GM06990 (cell line): ENCODE data around the gene RASL10A.
A peak's percentile ranks its signal among the peaks of the same experiment; 100 is the strongest.

Experiments
- DNase-seq: peaks from one replicate; pipeline ENCODE4 v3.0.0-alpha.2; 2011; ENCODE audit not compliant: insufficient read length; ENCODE audit errors: extremely low read depth
- H3K27me3 ChIP-seq: replicated peaks from 2 replicates; pipeline ENCODE4 v1.6.0; 2011; ENCODE audit warnings: low read length; ENCODE audit not compliant: control insufficient read depth, insufficient read depth
- H3K36me3 ChIP-seq: 2 replicates; pipeline ENCODE4 v1.5.1; 2011; ENCODE audit warnings: low read length; ENCODE audit not compliant: control insufficient read depth, insufficient read depth
- H3K4me3 ChIP-seq: replicated peaks from 2 replicates; pipeline ENCODE4 v1.5.1; 2011; ENCODE audit warnings: low read depth, mild to moderate bottlenecking, control low read depth, low read length
- TF ChIP-seq, protein P1 (sequence below): IDR thresholded peaks from 2 replicates; pipeline ENCODE4 v1.5.1; 2011; ENCODE audit warnings: low read length, control low read depth, mild to moderate bottlenecking, inconsistent platforms; ENCODE audit not compliant: insufficient read depth, poor library complexity, severe bottlenecking

Gene RASL10A

DNA sequence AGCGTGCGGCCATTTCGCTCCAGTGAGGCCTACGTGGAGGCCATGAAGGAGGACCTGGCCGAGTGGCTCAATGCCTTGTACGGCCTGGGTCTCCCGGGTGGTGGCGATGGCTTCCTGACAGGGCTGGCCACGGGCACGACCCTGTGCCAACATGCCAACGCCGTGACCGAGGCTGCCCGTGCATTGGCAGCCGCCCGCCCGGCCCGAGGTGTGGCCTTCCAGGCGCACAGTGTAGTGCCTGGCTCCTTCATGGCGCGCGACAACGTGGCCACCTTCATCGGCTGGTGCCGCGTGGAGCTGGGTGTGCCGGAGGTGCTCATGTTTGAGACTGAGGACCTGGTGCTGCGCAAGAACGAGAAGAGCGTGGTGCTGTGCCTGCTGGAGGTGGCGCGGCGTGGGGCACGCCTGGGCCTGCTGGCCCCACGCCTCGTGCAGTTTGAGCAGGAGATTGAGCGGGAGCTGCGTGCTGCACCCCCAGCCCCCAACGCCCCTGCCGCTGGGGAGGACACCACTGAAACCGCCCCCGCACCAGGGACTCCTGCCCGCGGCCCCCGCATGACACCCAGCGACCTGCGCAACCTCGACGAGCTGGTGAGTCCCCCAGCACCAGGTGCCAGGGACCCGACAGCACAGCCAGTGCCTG lies 7.2 kb downstream of the RASL10A start:
- TF ChIP-seq, protein P1, sequence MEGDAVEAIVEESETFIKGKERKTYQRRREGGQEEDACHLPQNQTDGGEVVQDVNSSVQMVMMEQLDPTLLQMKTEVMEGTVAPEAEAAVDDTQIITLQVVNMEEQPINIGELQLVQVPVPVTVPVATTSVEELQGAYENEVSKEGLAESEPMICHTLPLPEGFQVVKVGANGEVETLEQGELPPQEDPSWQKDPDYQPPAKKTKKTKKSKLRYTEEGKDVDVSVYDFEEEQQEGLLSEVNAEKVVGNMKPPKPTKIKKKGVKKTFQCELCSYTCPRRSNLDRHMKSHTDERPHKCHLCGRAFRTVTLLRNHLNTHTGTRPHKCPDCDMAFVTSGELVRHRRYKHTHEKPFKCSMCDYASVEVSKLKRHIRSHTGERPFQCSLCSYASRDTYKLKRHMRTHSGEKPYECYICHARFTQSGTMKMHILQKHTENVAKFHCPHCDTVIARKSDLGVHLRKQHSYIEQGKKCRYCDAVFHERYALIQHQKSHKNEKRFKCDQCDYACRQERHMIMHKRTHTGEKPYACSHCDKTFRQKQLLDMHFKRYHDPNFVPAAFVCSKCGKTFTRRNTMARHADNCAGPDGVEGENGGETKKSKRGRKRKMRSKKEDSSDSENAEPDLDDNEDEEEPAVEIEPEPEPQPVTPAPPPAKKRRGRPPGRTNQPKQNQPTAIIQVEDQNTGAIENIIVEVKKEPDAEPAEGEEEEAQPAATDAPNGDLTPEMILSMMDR: no peak
- Histone ChIP-seq H3K36me3 (no peaks in the 10 kb centered on the region), H3K4me3 (no peak overlapping the region), H3K27me3 (no peaks in the 10 kb centered on the region; the same call in 1 of the 2 replicates)
- DNase-seq: no peak

GRCh38 chr22:29307596-29308147 lies 7.8 kb downstream of the RASL10A start:
- DNase-seq: no peak
- Histone ChIP-seq H3K36me3 (no peaks in the 10 kb centered on the region), H3K27me3 (no peaks in the 10 kb centered on the region; the same call in 1 of the 2 replicates), H3K4me3 (no peak overlapping the region)
- TF ChIP-seq, protein P1: no peak

DNA sequence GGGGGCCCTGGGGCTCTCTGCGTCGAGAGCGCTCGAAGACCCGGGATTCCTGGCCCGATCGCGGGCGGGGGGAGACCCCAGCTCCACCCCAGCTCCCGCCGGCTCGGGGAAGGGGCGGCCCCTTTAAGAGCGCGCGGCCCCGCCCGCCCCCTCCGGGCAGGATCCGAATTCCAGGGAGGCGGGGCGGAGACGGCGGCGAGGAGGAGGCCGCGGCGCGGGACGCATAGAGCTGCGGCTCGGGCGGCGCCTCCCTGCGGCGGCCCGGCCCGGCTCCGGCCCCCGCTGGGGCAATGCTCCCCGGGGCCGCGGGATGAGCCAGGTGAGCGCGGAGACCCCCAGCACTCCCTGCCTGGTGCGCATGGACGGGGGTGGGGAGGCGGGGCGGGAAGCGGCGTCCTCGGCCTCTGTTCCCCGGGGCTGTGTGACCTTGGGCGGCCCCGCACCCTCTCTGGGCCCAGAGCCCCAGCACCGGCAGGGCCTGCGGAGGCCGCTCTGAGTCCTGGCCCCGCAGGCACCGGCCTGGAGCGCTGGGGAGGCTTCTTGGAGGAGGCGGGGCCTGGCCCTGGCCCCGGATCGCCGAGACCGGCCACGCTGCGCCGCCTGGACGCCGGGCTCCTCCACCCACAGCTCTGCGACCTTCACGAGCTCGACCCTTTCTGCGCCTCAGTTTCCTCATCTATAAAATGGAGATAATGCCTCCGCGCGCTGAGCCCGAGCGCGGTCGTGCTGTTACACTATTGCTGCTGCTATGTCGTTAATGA lies 8.5 kb downstream of the RASL10A start:
- Histone ChIP-seq H3K27me3 (no peaks in the 10 kb centered on the region; the same call in 1 of the 2 replicates), H3K4me3 (no peak overlapping the region; the same call in 1 of the 2 replicates), H3K36me3 (no peaks in the 10 kb centered on the region)
- TF ChIP-seq, protein P1: no peak
- DNase-seq: no peak

- DNase-seq: no peak
- TF ChIP-seq, protein P1: peak; percentile 34
- peak within 1 kb of the TSS; percentile 30 for H3K4me3 ChIP-seq
These were observed 9.2 kb downstream of the RASL10A start, which contains the start of gene GAS2L1 for GRCh38 chr22:29306175-29306834. Gene GAS2L1, plus strand, starts transcription at chr22:29306650. Its CDS starts 1,456 bp downstream, at chr22:29308106.

DNA sequence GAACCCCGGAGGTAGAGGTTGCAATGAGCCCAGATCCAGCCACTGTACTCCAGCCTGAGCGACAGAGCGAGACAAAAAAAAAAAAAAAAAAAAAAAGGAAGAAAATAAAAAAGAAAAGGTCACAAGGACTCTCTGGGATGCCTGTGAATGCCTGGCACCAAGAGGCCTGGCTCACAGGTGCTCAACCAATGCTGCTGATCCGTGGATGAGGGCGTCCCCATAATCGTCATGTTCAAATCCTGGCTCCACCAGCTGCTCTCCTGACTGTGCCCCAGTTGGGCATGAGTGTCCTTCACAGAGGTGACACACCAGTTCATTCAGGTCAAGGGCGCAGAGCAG lies 9.7 kb downstream of the RASL10A start:
- Histone ChIP-seq H3K36me3 (no peaks in the 10 kb centered on the region; the same call in 1 of the 2 replicates), H3K4me3 (no peak overlapping the region), H3K27me3 (no peaks in the 10 kb centered on the region; the same call in 1 of the 2 replicates)
- TF ChIP-seq, protein P1: no peak
- DNase-seq: no peak

More at GRCh38 chr22:29306175-29306834, 9.2 kb downstream of the RASL10A start, which contains the start of gene GAS2L1:
- no peaks in the 10 kb centered on the region; the same call in 1 of the 2 replicates for H3K27me3 ChIP-seq
- no peaks in the 10 kb centered on the region for H3K36me3 ChIP-seq
